Measurements from ENCODE around the gene OAF.

GRCh38 chr11:120181376-120181975 is 29.4 kb upstream of the OAF start:
- TF ChIP-seq CTCF (IDR thresholded peaks at IDR 0.05) = no peak
- no peak for TF ChIP-seq EP300 (IDR thresholded peaks at IDR 0.05)
